Esophagus muscularis mucosa (tissue), 4 donors: ENCODE measurements around the gene GPR132. TPM values are rescaled to one million over a fixed set of nuclear protein-coding genes. Genes with fewer than 3 reads are reported as not detected.

Experiments
- DNase-seq: peaks from one replicate; pipeline ENCODE4 v3.0.0-alpha.2; 2017; ENCODE audit errors: extremely low spot score
- H3K27ac ChIP-seq, 4 donors: fragments of 200-600 bp; sonication (generic); replicated peaks in 1 of 4; 1 replicate in 3 of 4; 2 replicates in 1 of 4; pipeline ENCODE4 v1.5.1; 2016 to 2019; ENCODE audit warnings: mild to moderate bottlenecking in 1 of 4
- H3K27me3 ChIP-seq, 4 donors: fragments of 200-600 bp; sonication (generic); one replicate each; pipeline versions ENCODE4 v1.5.1 to v1.6.0; 2016 to 2019
- H3K36me3 ChIP-seq, 4 donors: fragments of 200-600 bp; sonication (generic); one replicate each; pipeline ENCODE4 v1.5.1; 2016 to 2019
- H3K4me1 ChIP-seq, 4 donors: fragments of 200-600 bp; sonication (generic); one replicate each; pipeline ENCODE4 v1.5.1; 2016 to 2019
- H3K4me3 ChIP-seq, 4 donors: fragments of 200-600 bp; sonication (generic); 1 replicate in 2 of 4; 2 replicates in 2 of 4; pipeline ENCODE4 v1.5.1; 2016 to 2019; ENCODE audit warnings: mild to moderate bottlenecking in 4 of 4, moderate library complexity in 1 of 4
- H3K9me3 ChIP-seq, 4 donors: fragments of 200-600 bp; sonication (generic); 1 replicate in 3 of 4; 2 replicates in 1 of 4; pipeline ENCODE4 v1.5.1; 2016 to 2019
- CTCF ChIP-seq, 3 experiments: fragments of 200-600 bp in 2 of 3; fragments of 450-650 bp in 1 of 3; sonication (generic) in 2 of 3; IDR thresholded peaks; one replicate each; pipeline ENCODE4 v1.5.1; 2017 to 2019; ENCODE audit warnings: antibody characterized with exemption in 3 of 3, mild to moderate bottlenecking in 2 of 3, moderate library complexity in 1 of 3
- EP300 ChIP-seq: sonication (generic); formaldehyde crosslinking; IDR thresholded peaks from one replicate; pipeline ENCODE4 v1.6.1; 2017; ENCODE audit warnings: antibody characterized with exemption
- POLR2A ChIP-seq: fragments of 450-650 bp; IDR thresholded peaks from one replicate; pipeline ENCODE4 v1.6.1; 2017; ENCODE audit warnings: antibody characterized with exemption, moderate library complexity, mild to moderate bottlenecking, low read depth
- POLR2AphosphoS5 ChIP-seq, 2 donors: sonication (generic); formaldehyde crosslinking; IDR thresholded peaks; one replicate each; pipeline ENCODE4 v1.6.1; 2017; ENCODE audit warnings: antibody characterized with exemption in 2 of 2
- WGBS: methylation state at CpG from one replicate; pipeline ENCODE4 v1.1.5; 2018; 5-methylcytosine and 5-hydroxymethylcytosine counted together
- intact Hi-C: fragments of 100-400 bp; cut with DNase I; formaldehyde crosslinking; loops from one replicate; pipeline ENCODE4 v1.15.1; 2023
- total RNA-seq, 4 donors: library from RNA; depleted of rRNA; stranded (reverse); fragments of >200 nt; gene quantifications; one replicate each; pipeline versions ENCODE4 v1.1.0 to v1.2.1, GENCODE V29; 2016

GPR132 gene
- total RNA-seq, 4 donors from 2014 or later = 1.2 to 8.0 (median 2.1) TPM

- DNase-seq = no peak
- intact Hi-C loops = no loop called here
- no peak overlapping the region for H3K4me3 ChIP-seq
- no peaks in the 10 kb centered on the region for H3K36me3 ChIP-seq
- H3K9me3 ChIP-seq = no peaks in the 10 kb centered on the region
- TF ChIP-seq CTCF (IDR thresholded peaks at IDR 0.05) (no peak), EP300 (no peak), POLR2AphosphoS5 (IDR thresholded peaks at IDR 0.05) (no peak), POLR2A (no peak)
- 83% methylated on average over 2 of the region's 8 CpGs for WGBS
- peaks cover 14 to 28% (median 19%) of the 10 kb centered on the region in 4 donors for H3K4me1 ChIP-seq
- peaks cover 0 to 47% (median 14%) of the 10 kb centered on the region in 4 donors for H3K27me3 ChIP-seq
- H3K27ac ChIP-seq = no peak overlapping the region
These were observed 12.4 kb upstream of the GPR132 start for GRCh38 chr14:105077649-105077995.

GRCh38 chr14:105076805-105077648 lies 11.8 kb upstream of the GPR132 start:
- H3K36me3 ChIP-seq = no peaks in the 10 kb centered on the region
- intact Hi-C loops = no loop called here
- H3K9me3 ChIP-seq = no peaks in the 10 kb centered on the region
- DNase-seq = no peak
- no peak overlapping the region for H3K4me3 ChIP-seq
- H3K27me3 ChIP-seq = peaks cover 0 to 53% (median 17%) of the 10 kb centered on the region in 4 donors
- H3K27ac ChIP-seq = no peak overlapping the region
- TF ChIP-seq POLR2AphosphoS5 (IDR thresholded peaks at IDR 0.05) = no peak
- TF ChIP-seq POLR2A = no peak
- no peak for TF ChIP-seq EP300
- TF ChIP-seq CTCF (IDR thresholded peaks at IDR 0.05) = no peak
- H3K4me1 ChIP-seq = peaks cover 14 to 28% (median 19%) of the 10 kb centered on the region in 4 donors
- WGBS = 73% methylated on average over 10 of the region's 18 CpGs

- Histone ChIP-seq H3K4me3 (no peak overlapping the region), H3K36me3 (no peaks in the 10 kb centered on the region), H3K9me3 (no peaks in the 10 kb centered on the region), H3K27ac (no peak overlapping the region), H3K27me3 (peaks cover 0 to 60% (median 17%) of the 10 kb centered on the region in 4 donors), H3K4me1 (peaks cover 14 to 28% (median 19%) of the 10 kb centered on the region in 4 donors)
- DNase-seq = no peak
- WGBS = 67% methylated on average over 10 of the region's 16 CpGs
- TF ChIP-seq CTCF (IDR thresholded peaks at IDR 0.05) = no peak
- TF ChIP-seq EP300 = no peak
- no peak for TF ChIP-seq POLR2AphosphoS5 (IDR thresholded peaks at IDR 0.05)
- TF ChIP-seq POLR2A = no peak
- intact Hi-C loops = no loop called here
These were observed 11.1 kb upstream of the GPR132 start for GRCh38 chr14:105076296-105076804.

- H3K27ac ChIP-seq = peak overlapping the region in 2 of 4 donors; percentile 15
- no peak for DNase-seq
- no peaks in the 10 kb centered on the region for H3K36me3 ChIP-seq
- H3K27me3 ChIP-seq = peaks cover 0 to 67% (median 17%) of the 10 kb centered on the region in 4 donors
- H3K4me1 ChIP-seq = peaks cover 14 to 28% (median 19%) of the 10 kb centered on the region in 4 donors
- no CpG with 5 or more reads among the region's 24 CpGs for WGBS
- no peaks in the 10 kb centered on the region for H3K9me3 ChIP-seq
- intact Hi-C loops = no loop called here
- no peak for TF ChIP-seq POLR2AphosphoS5 (IDR thresholded peaks at IDR 0.05)
- TF ChIP-seq EP300 = no peak
- no peak for TF ChIP-seq CTCF (IDR thresholded peaks at IDR 0.05)
- TF ChIP-seq POLR2A = no peak
- peak overlapping the region in 3 of 4 donors; percentile 9 to 22 (median 18) for H3K4me3 ChIP-seq
These were observed 10.4 kb upstream of the GPR132 start for GRCh38 chr14:105075379-105076295.
